AG09309 (cell line): ENCODE data around the gene ITPKA.
"Not testable (repeated sequence)": the region's sequence is repeated elsewhere in the genome, so short reads cannot be mapped to it uniquely, and the experiment has no call there.

Experiments used
- DNase-seq: peaks from one replicate; pipeline ENCODE4 v3.0.0-alpha.2; 2010; ENCODE audit warnings: low read depth
- H3K4me3 ChIP-seq: 2 replicates; pipeline ENCODE4 v1.5.1; 2011; ENCODE audit warnings: mild to moderate bottlenecking, low read depth, low read length, moderate library complexity; ENCODE audit not compliant: control insufficient read depth
- TF ChIP-seq, protein P1 (sequence below): IDR thresholded peaks from 2 replicates; pipeline ENCODE4 v1.5.1; 2011; ENCODE audit warnings: mild to moderate bottlenecking, low read depth, low read length, inconsistent platforms; ENCODE audit not compliant: insufficient read depth, control insufficient read depth; ENCODE audit errors: missing control alignments

The ITPKA gene

DNA sequence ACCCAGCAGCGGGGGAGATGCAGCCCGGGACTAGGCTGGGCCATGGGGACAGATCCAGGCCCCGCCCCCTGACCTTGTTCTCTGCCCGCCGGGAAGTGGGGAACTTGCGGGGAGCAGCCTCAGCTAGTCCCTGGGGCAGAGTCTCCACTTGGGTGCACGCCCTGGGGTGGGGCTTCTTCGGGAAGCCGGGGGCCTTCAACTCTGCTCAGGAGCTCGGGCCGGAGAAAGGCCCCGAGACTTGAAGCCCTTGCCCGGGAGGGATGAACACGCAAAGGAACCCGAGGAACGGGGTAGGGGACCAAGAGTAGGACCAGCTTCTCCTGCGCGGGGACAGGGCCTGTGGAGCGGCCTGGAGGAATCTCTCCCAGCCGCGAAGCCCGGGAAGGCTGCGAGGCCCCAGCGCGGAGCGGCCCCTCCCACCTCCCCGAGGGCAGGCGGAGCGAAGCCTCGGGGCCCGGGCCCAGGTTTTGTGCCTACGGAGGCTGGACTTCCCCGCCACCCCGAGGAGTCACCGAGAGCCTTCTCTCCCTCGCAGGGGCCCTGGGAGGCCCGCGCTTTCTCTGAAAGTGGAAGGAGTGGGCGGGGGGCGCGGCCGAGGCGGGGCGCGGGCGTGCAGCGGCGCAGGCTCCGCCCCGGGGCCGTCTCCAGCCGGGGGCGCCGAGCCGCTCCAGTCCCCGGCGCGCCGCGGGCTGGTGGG is at the start of gene ITPKA:
ITPKA (plus strand) TSS at position 670 of the 697 bp plus-strand sequence. CDS start 54 bp downstream, outside the sequence.
- peak within 1 kb of the TSS; percentile 30 for H3K4me3 ChIP-seq
- DNase-seq = no peak
- TF ChIP-seq, protein P1, sequence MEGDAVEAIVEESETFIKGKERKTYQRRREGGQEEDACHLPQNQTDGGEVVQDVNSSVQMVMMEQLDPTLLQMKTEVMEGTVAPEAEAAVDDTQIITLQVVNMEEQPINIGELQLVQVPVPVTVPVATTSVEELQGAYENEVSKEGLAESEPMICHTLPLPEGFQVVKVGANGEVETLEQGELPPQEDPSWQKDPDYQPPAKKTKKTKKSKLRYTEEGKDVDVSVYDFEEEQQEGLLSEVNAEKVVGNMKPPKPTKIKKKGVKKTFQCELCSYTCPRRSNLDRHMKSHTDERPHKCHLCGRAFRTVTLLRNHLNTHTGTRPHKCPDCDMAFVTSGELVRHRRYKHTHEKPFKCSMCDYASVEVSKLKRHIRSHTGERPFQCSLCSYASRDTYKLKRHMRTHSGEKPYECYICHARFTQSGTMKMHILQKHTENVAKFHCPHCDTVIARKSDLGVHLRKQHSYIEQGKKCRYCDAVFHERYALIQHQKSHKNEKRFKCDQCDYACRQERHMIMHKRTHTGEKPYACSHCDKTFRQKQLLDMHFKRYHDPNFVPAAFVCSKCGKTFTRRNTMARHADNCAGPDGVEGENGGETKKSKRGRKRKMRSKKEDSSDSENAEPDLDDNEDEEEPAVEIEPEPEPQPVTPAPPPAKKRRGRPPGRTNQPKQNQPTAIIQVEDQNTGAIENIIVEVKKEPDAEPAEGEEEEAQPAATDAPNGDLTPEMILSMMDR = no peak

DNA sequence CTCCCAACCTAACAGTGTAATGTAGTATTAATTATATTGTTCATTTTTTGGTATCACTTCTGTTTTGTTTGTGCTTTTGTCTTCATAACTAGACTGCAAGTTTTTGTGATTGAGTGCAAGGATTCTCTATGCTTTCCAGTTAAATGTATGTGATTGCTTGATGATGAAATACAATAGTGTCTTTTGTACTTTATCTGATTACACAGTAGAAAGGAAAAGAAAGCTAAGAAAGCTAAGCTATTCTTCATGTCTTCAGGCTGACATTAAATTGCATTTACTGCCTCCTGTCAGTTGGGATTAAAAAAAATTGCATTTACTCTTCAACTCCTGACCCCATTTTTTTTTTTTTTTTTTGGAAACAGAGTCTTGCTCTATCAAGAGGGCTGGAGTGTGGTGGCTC is 48.3 kb upstream of the ITPKA start:
- DNase-seq = no peak
- H3K4me3 ChIP-seq = no peak overlapping the region
- TF ChIP-seq, protein P1 = no peak

DNA sequence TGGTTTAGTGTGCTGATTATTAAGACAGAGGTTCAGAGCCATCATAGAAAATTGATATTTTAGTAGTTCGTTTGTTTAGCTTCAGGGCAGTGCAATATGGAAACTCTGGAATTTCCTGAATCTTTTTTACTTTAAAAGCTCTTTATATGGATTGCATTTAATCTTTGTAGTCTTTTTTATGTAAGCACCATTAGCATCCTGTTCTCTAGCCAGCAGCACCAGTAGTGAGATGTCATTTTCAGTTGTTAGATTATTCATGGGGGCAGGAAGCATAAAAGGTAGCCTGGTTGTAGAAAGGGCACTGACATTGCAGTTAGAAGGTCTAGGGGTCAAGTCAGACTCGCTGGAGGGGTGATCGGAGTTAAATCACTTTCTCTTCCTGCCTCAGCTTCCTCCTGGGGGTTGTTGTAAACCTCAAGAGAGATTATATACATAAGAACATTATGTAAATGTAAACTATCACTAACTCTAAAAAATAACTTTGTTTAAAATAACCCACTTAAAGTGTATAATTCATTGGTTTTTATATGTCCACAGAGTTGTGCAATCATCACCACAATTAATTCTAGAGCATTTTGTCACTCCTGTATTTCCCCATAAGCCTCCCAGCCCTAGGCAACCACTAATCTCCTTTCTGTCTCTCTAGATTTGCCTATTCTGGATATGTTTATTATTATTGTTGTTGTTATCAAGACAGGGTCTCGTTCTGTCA is 31.4 kb upstream of the ITPKA start:
- TF ChIP-seq, protein P1 = no peak
- no peak overlapping the region for H3K4me3 ChIP-seq
- DNase-seq = no peak

DNA sequence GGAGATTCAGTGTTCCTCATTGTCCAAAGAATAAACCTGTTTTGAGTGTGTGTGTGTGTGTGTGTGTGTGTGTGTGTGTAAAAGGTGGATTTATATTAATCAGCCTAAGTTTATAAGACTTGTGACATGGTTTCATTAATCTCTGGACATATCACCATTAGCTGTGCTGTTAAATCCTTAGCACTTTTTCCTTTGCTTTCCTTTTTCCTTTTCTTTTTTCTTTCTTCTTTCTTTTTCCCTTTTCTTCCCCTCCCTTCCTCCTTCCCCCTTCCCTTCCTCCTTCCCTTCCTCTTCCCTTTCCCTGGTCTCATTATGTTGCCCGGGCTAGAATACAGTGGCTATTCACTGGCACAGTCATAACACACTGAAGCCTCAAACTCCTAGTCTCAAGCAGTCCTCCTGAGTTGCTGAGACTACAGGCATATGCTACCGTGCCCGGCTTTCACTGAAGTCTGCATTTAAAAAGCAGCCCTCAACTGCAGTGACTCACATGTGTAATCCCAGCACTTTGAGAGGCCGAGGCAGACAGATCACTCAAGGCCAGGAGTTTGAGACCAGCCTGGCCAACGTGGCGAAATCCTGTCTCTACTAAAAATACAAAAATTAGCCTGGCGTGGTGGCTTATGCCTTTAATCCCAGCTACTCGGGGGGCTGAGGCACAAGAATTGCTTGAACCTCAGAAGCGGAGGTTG is 28.6 kb upstream of the ITPKA start:
- TF ChIP-seq, protein P1 = no peak
- DNase-seq = no peak
- H3K4me3 ChIP-seq = no peak overlapping the region

DNA sequence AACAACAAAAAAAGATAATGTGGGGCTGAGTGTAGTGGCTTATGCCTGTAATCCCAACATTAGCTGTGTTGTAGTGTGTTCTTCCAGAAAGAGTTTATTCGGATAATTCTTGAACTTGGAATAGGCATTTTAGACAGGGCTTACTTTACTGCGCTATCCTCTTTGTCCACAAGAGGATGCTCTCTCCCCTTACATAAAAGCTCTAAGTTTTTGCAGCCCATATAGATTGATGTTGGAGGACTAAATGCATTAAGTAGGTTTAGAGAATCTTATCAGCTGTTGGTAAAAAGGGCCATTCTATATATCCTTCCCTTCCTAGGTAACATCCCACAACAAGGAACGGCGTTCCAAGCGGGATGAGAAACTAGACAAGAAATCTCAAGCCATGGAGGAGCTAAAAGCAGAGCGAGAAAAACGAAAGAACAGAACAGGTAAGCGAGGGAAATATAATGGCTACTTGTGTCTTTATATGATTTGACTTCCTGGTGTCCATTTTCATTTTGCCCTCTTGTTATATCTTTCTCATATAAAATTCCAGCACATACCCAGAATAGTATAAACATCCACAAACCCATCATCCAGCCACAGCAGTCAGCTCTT is 27.8 kb upstream of the ITPKA start:
- peak; percentile 13 for DNase-seq
- H3K4me3 ChIP-seq = no peak overlapping the region
- TF ChIP-seq, protein P1 = peak; percentile 98

DNA sequence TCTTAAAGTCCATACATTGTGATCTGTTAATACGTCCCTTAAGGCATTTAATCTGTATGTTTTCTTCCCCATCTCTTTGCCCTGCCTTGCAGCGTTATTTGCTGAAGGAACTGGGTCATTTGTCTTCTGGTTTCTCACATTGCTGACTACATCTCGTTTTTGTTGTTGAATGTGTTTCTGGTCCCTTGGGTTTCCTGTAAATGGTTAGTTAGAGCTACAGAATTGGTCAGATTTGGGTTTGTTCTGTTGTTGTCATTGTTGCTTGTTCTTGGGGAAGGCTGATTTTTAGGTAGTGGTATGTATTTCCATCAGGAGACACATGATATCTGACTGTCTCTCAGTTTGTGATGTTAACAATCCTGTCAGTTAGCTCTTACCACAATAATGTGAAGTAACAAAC is 27.0 kb upstream of the ITPKA start:
- H3K4me3 ChIP-seq = no peak overlapping the region
- no peak for DNase-seq
- TF ChIP-seq, protein P1 = no peak

DNA sequence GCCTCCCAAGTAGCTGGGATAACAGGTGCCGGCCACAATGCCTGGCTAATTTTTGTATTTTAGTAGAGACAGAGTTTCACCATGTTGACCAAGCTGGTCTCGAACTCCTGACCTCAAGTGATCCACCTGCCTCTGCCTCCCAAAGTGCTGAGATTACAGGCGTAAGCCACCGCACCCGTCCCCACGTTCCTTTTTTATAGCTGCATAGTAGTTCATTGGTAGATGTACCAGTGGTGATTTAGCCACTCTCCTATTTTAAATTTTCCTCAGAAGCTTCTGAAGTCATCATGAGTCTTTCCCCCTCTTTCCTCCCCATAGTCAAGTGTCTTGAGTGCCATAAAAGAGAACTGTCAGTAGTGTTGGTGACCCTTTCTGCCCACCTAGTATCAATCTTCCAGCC is 24.0 kb upstream of the ITPKA start:
- not testable (repeated sequence) for DNase-seq, H3K4me3 ChIP-seq
